ENCODE results near the gene PRPF31. TPM values are rescaled to one million over a fixed set of nuclear protein-coding genes. Genes with fewer than 3 reads are reported as not detected.

Gene PRPF31
- total RNA-seq, 2 experiments from 2014 or later, result 47.8 to 53.0 TPM

DNA sequence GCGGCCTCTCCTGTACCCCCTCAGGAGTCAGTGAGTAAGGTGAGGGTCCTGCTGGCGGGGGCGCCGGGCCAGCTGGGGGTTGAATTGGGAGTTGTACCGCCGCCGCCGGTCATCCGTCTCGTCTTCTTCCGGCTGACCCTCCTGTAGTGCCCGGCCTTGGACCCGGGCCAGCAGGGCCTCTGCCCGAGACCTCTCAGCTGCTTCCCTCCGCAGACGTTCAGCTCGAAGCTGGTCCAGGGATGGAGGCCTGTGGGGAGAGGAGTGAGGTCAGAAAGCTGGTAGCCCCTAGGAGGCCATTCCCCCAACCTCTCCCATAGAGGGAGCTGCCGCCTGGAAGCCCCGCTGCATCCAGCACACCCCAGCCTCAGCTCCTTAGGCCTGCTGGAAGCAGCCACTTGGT, 40.1 kb downstream of the PRPF31 start:
- ChIA-PET CTCF (ENCODE audit: unreplicated experiment) (no interaction called here), POLR2A (interaction anchor here (1.2 kb wide), 1 partner anchor 19 kb away, joined by 5 read pairs; the partner anchor contains the start of gene CNOT3)
- Histone ChIP-seq H3K79me2 (ENCODE audit: insufficient read depth, low read depth, low read length) (peaks cover 6% of the 10 kb centered on the region; the same call in 1 of the 2 replicates), H3K4me2 (ENCODE audit: low read length) (no peak overlapping the region), H3K9me3 (ENCODE audit: low read length) (no peaks in the 10 kb centered on the region), H3K4me1 (ENCODE audit: insufficient read depth, low read length, poor library complexity, severe bottlenecking) (peaks cover 19% of the 10 kb centered on the region), H2AFZ (ENCODE audit: low read length) (no peak overlapping the region), H3K4me3 (ENCODE audit: low read depth, low read length, poor library complexity, severe bottlenecking) (no peak overlapping the region), H3K27ac (ENCODE audit: low read depth, low read length, poor library complexity, severe bottlenecking) (no peak overlapping the region), H4K20me1 (ENCODE audit: insufficient read depth, low read length) (no peaks in the 10 kb centered on the region), H3K36me3 (ENCODE audit: insufficient read depth, low read length) (peaks cover 72% of the 10 kb centered on the region), H3K9me2 (ENCODE audit: insufficient read depth, low read length) (no peaks in the 10 kb centered on the region)
- no TSS peak for BruUV-seq (replicated peaks)
- DNase-seq (ENCODE audit: low spot score), result no peak
- intact Hi-C loops (cut with micrococcal nuclease; ENCODE audit: unreplicated experiment), result no loop called here
- TF ChIP-seq EZH2phosphoT487 (IDR thresholded peaks at IDR 0.05; ENCODE audit: borderline replicate concordance, low read depth, low read length), result no peak
- TF ChIP-seq, protein P1, sequence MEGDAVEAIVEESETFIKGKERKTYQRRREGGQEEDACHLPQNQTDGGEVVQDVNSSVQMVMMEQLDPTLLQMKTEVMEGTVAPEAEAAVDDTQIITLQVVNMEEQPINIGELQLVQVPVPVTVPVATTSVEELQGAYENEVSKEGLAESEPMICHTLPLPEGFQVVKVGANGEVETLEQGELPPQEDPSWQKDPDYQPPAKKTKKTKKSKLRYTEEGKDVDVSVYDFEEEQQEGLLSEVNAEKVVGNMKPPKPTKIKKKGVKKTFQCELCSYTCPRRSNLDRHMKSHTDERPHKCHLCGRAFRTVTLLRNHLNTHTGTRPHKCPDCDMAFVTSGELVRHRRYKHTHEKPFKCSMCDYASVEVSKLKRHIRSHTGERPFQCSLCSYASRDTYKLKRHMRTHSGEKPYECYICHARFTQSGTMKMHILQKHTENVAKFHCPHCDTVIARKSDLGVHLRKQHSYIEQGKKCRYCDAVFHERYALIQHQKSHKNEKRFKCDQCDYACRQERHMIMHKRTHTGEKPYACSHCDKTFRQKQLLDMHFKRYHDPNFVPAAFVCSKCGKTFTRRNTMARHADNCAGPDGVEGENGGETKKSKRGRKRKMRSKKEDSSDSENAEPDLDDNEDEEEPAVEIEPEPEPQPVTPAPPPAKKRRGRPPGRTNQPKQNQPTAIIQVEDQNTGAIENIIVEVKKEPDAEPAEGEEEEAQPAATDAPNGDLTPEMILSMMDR (conservative IDR thresholded peaks at IDR 0.05; ENCODE audit: low read length), result no peak

DNA sequence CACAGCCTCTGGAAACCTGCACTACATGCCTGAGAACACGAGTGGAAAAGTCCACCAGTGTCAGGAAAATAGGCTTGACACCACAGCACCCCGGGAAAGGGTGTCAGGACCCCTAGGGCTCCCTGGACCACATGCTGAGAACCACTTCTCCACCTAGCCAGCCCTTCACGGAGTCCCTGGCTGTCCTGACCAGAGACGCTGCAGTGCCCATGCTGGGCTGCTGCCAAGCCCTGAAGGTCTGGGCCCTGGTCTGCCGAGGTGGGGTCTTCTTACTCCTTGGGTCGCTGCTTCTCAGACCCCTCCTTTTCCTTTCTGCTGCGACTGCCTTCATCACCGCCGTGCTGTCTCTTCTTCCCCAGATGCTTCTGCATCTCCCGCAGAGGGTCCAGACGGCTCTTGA, 40.9 kb downstream of the PRPF31 start:
- ChIA-PET CTCF (ENCODE audit: unreplicated experiment) (no interaction called here), POLR2A (interaction anchor here (1.2 kb wide), 1 partner anchor 19 kb away, joined by 5 read pairs; the partner anchor contains the start of gene CNOT3)
- H3K9me3 ChIP-seq (ENCODE audit: low read length), result no peaks in the 10 kb centered on the region
- H2AFZ ChIP-seq (ENCODE audit: low read length), result no peak overlapping the region
- no peak for DNase-seq (ENCODE audit: low spot score)
- H3K4me1 ChIP-seq (ENCODE audit: insufficient read depth, low read length, poor library complexity, severe bottlenecking), result peaks cover 25% of the 10 kb centered on the region
- intact Hi-C loops (cut with micrococcal nuclease; ENCODE audit: unreplicated experiment), result no loop called here
- no peak overlapping the region for H3K4me3 ChIP-seq (ENCODE audit: low read depth, low read length, poor library complexity, severe bottlenecking)
- H3K27ac ChIP-seq (ENCODE audit: low read depth, low read length, poor library complexity, severe bottlenecking), result no peak overlapping the region
- BruUV-seq (replicated peaks), result no TSS peak
- H3K9me2 ChIP-seq (ENCODE audit: insufficient read depth, low read length), result no peaks in the 10 kb centered on the region
- peaks cover 65% of the 10 kb centered on the region for H3K36me3 ChIP-seq (ENCODE audit: insufficient read depth, low read length)
- no peak overlapping the region for H3K4me2 ChIP-seq (ENCODE audit: low read length)
- H4K20me1 ChIP-seq (ENCODE audit: insufficient read depth, low read length), result no peaks in the 10 kb centered on the region
- peaks cover 6% of the 10 kb centered on the region; the same call in 1 of the 2 replicates for H3K79me2 ChIP-seq (ENCODE audit: insufficient read depth, low read depth, low read length)
- TF ChIP-seq, protein P1 (conservative IDR thresholded peaks at IDR 0.05; ENCODE audit: low read length), result no peak
- no peak for TF ChIP-seq EZH2phosphoT487 (IDR thresholded peaks at IDR 0.05; ENCODE audit: borderline replicate concordance, low read depth, low read length)

DNA sequence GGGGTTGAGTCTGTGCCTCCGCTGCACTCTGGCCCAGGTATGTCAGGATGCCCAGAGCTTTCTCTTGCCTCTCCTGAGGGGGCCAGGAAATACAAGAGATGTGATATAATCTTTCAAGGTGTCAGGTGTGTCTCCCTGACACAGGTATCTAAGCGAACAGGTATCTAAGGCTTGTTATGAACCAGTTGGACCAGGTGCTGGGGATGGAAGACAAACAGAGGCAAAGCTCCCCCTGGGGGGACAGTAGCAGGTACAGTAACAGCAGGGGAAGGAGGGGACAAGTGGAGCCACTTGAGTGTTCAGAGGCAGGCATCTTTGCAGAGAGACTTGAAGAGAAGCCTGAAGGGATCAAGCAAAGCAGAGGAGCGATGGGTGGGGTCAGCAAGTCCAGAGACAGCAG, 41.4 kb downstream of the PRPF31 start:
- POLR2A ChIA-PET, result interaction anchor here (1.2 kb wide), 1 partner anchor 20 kb away, joined by 5 read pairs; the partner anchor contains the start of gene CNOT3
- peaks cover 61% of the 10 kb centered on the region for H3K36me3 ChIP-seq (ENCODE audit: insufficient read depth, low read length)
- H3K27ac ChIP-seq (ENCODE audit: low read depth, low read length, poor library complexity, severe bottlenecking), result no peak overlapping the region
- intact Hi-C loops (cut with micrococcal nuclease; ENCODE audit: unreplicated experiment), result no loop called here
- CTCF ChIA-PET (ENCODE audit: unreplicated experiment), result no interaction called here
- peaks cover 6% of the 10 kb centered on the region; the same call in 1 of the 2 replicates for H3K79me2 ChIP-seq (ENCODE audit: insufficient read depth, low read depth, low read length)
- no peak for DNase-seq (ENCODE audit: low spot score)
- TF ChIP-seq, protein P1 (conservative IDR thresholded peaks at IDR 0.05; ENCODE audit: low read length), result no peak
- no peak for TF ChIP-seq EZH2phosphoT487 (IDR thresholded peaks at IDR 0.05; ENCODE audit: borderline replicate concordance, low read depth, low read length)
- no peak overlapping the region for H2AFZ ChIP-seq (ENCODE audit: low read length)
- H3K9me2 ChIP-seq (ENCODE audit: insufficient read depth, low read length), result no peaks in the 10 kb centered on the region
- peaks cover 28% of the 10 kb centered on the region for H3K4me1 ChIP-seq (ENCODE audit: insufficient read depth, low read length, poor library complexity, severe bottlenecking)
- no peak overlapping the region for H3K4me3 ChIP-seq (ENCODE audit: low read depth, low read length, poor library complexity, severe bottlenecking)
- H3K9me3 ChIP-seq (ENCODE audit: low read length), result no peaks in the 10 kb centered on the region
- no TSS peak for BruUV-seq (replicated peaks)
- H4K20me1 ChIP-seq (ENCODE audit: insufficient read depth, low read length), result no peaks in the 10 kb centered on the region
- H3K4me2 ChIP-seq (ENCODE audit: low read length), result no peak overlapping the region
